GM12872 (cell line): ENCODE data around the gene PTPRO.

Experiments used
- CTCF ChIP-seq: IDR thresholded peaks from 3 replicates; pipeline ENCODE4 v1.5.1; 2011; ENCODE audit warnings: low read depth, mild to moderate bottlenecking, low read length, moderate library complexity; ENCODE audit not compliant: insufficient read depth

The PTPRO gene

GRCh38 chr12:15496738-15497137 lies 174.4 kb downstream of the PTPRO start:
- no peak for TF ChIP-seq CTCF

- TF ChIP-seq CTCF: no peak
These were observed 175.5 kb downstream of the PTPRO start for GRCh38 chr12:15497671-15498292.

- TF ChIP-seq CTCF: no peak
These were observed 179.9 kb downstream of the PTPRO start for GRCh38 chr12:15502211-15502610.

- no peak for TF ChIP-seq CTCF
These were observed 183.3 kb downstream of the PTPRO start for GRCh38 chr12:15505616-15506015.

- no peak for TF ChIP-seq CTCF
These were observed 192.7 kb downstream of the PTPRO start for GRCh38 chr12:15515010-15515409.

GRCh38 chr12:15520083-15520482 lies 197.8 kb downstream of the PTPRO start:
- TF ChIP-seq CTCF: no peak

- TF ChIP-seq CTCF: no peak
These were observed 198.5 kb downstream of the PTPRO start for GRCh38 chr12:15520844-15521243.

GRCh38 chr12:15522574-15523187 lies 200.4 kb downstream of the PTPRO start:
- TF ChIP-seq CTCF: peak; percentile 38; the same call in 2 of the 3 replicates
